Lung (tissue), 12 donors: Measurements from ENCODE around the gene ATP11A. TPM values are rescaled to one million over a fixed set of nuclear protein-coding genes. Genes with fewer than 3 reads are reported as not detected.

Source experiments
- ATAC-seq: fragments of 200-7000 bp; cut with Tn5 transposase; one replicate; pipeline ENCODE4 v1.9.1; 2020; ENCODE audit warnings: moderate number of reproducible peaks; ENCODE audit not compliant: insufficient read depth, low FRiP score
- DNase-seq, 3 donors: peaks; one replicate each; pipeline ENCODE4 v3.0.0-alpha.2; 2013 to 2017
- H3K27ac ChIP-seq, 2 donors: one replicate each; pipeline ENCODE4 v1.5.1; 2013; ENCODE audit warnings: mild to moderate bottlenecking in 2 of 2, moderate library complexity in 2 of 2, control low read depth in 1 of 2, inconsistent platforms in 1 of 2, low read depth in 1 of 2, low read length in 1 of 2
- H3K27me3 ChIP-seq, 3 donors: one replicate each; pipeline ENCODE4 v1.5.1; 2013; ENCODE audit warnings: low read length in 2 of 3; ENCODE audit not compliant: control insufficient read depth in 3 of 3, insufficient read depth in 3 of 3
- H3K36me3 ChIP-seq, 4 donors: one replicate each; pipeline ENCODE4 v1.5.1; 2013; ENCODE audit warnings: low read length in 4 of 4, mild to moderate bottlenecking in 1 of 4, moderate library complexity in 1 of 4; ENCODE audit not compliant: control insufficient read depth in 4 of 4, insufficient read depth in 4 of 4
- H3K4me1 ChIP-seq, 5 donors: one replicate each; pipeline ENCODE4 v1.5.1; 2013; ENCODE audit warnings: low read length in 5 of 5, mild to moderate bottlenecking in 2 of 5, moderate library complexity in 1 of 5; ENCODE audit not compliant: control insufficient read depth in 5 of 5, insufficient read depth in 5 of 5
- H3K4me3 ChIP-seq: one replicate; pipeline ENCODE4 v1.5.1; 2013; ENCODE audit warnings: mild to moderate bottlenecking, control low read depth, moderate library complexity
- H3K9ac ChIP-seq, 2 donors: one replicate each; pipeline ENCODE4 v1.5.1; 2013; ENCODE audit warnings: low read length in 2 of 2, control low read depth in 1 of 2; ENCODE audit not compliant: insufficient read depth in 1 of 2
- H3K9me3 ChIP-seq, 4 donors: one replicate each; pipeline ENCODE4 v1.5.1; 2013; ENCODE audit warnings: low read length in 3 of 4, mild to moderate bottlenecking in 1 of 4, moderate library complexity in 1 of 4; ENCODE audit not compliant: control insufficient read depth in 4 of 4, insufficient read depth in 3 of 4
- WGBS, 2 donors: extraction: QIAGEN DNeasy Blood & Tissue Kit; methylation state at CpG; one replicate each; pipeline ENCODE4 v1.1.7; 2013; 5-methylcytosine and 5-hydroxymethylcytosine counted together
- polyA plus RNA-seq, 2 donors: library from polyadenylated mRNA; stranded (reverse); fragments of 200-250 nt; gene quantifications; one replicate each; pipeline ENCODE4 v1.2.1, GENCODE V29; 2013
- total RNA-seq, 2 donors: library from RNA; depleted of rRNA in 1 of 2; stranded (reverse); fragments of >200 nt in 1 of 2; gene quantifications; one replicate each; pipeline ENCODE4 v1.2.1, GENCODE V29; 2014 to 2021
- TF ChIP-seq, protein P1 (sequence below): IDR thresholded peaks from 2 replicates; pipeline ENCODE4 v1.5.1; 2012; ENCODE audit warnings: mild to moderate bottlenecking; ENCODE audit errors: control extremely low read depth, extremely low read depth
- donor health status: control.
- donor health status: control.
- donor health status: Bipolar disorder and iron deficiency.
- donor health status: healthy.
- donor health status: DM: yes; HTN: yes; CAD: no.

The ATP11A gene
- total and polyA plus RNA-seq, 4 donors: 46.3 to 317 (median 162) TPM

DNA sequence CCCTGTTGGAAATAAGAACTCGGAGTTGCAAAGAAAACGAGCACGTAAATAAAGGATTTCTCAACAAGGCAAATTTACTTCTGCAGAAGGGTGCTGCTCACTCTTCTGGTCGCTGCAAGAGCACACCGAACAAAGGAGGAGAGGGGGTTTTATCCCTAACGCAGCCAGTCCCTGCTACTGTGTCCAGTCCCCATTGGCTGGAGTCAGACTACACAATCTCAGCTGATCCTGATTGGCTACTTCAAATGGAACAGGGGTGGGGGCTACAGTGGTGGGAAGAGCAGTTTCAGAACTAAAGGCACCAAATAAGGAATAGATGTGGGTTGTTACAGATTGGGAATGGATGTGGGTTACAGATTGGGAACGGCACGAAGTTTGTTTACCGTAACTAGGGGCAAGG is 215.2 kb downstream of the ATP11A start:
- ATAC-seq (no peak), DNase-seq (no peak)
- 92 to 98% methylated on average over 9 of the region's 9 CpGs for WGBS, 2 donors
- H3K36me3 ChIP-seq: no peaks in the 10 kb centered on the region
- no peaks in the 10 kb centered on the region for H3K27me3 ChIP-seq
- H3K9ac ChIP-seq: no peak overlapping the region
- peaks cover 0 to 6% (median 2%) of the 10 kb centered on the region in 5 donors for H3K4me1 ChIP-seq
- no peak overlapping the region for H3K4me3 ChIP-seq
- no peak overlapping the region for H3K27ac ChIP-seq
- H3K9me3 ChIP-seq: peaks cover 0 to 11% (median 0%) of the 10 kb centered on the region in 4 donors
- TF ChIP-seq, protein P1, sequence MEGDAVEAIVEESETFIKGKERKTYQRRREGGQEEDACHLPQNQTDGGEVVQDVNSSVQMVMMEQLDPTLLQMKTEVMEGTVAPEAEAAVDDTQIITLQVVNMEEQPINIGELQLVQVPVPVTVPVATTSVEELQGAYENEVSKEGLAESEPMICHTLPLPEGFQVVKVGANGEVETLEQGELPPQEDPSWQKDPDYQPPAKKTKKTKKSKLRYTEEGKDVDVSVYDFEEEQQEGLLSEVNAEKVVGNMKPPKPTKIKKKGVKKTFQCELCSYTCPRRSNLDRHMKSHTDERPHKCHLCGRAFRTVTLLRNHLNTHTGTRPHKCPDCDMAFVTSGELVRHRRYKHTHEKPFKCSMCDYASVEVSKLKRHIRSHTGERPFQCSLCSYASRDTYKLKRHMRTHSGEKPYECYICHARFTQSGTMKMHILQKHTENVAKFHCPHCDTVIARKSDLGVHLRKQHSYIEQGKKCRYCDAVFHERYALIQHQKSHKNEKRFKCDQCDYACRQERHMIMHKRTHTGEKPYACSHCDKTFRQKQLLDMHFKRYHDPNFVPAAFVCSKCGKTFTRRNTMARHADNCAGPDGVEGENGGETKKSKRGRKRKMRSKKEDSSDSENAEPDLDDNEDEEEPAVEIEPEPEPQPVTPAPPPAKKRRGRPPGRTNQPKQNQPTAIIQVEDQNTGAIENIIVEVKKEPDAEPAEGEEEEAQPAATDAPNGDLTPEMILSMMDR: no peak

DNA sequence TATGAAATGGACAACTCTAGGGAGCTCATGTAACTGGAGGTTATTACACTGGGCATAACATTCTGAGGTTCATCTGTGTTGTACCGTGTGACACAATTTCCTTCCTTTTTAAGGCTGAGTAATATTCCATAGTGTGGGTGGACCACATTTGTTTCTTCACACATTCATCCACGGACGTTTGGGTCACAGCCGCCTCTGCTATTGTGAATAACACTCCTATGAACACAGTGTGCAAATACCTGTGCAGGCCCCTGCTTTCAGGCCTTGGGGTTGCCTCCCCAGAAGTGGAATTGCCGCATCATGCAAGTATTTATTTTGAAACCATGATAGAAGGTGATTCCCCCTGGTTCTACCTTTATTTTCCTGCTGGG is 215.8 kb downstream of the ATP11A start:
- H3K9me3 ChIP-seq: peaks cover 0 to 11% (median 0%) of the 10 kb centered on the region in 4 donors
- H3K27ac ChIP-seq: no peak overlapping the region
- no peak for ATAC-seq
- no peak overlapping the region for H3K4me3 ChIP-seq
- TF ChIP-seq, protein P1: no peak
- H3K4me1 ChIP-seq: peaks cover 0 to 6% (median 2%) of the 10 kb centered on the region in 5 donors
- no peaks in the 10 kb centered on the region for H3K27me3 ChIP-seq
- no peaks in the 10 kb centered on the region for H3K36me3 ChIP-seq
- 76 to 80% methylated on average over 5 of the region's 5 CpGs for whole genome bisulfite sequencing, 2 donors
- no peak overlapping the region for H3K9ac ChIP-seq
- no peak for DNase-seq

DNA sequence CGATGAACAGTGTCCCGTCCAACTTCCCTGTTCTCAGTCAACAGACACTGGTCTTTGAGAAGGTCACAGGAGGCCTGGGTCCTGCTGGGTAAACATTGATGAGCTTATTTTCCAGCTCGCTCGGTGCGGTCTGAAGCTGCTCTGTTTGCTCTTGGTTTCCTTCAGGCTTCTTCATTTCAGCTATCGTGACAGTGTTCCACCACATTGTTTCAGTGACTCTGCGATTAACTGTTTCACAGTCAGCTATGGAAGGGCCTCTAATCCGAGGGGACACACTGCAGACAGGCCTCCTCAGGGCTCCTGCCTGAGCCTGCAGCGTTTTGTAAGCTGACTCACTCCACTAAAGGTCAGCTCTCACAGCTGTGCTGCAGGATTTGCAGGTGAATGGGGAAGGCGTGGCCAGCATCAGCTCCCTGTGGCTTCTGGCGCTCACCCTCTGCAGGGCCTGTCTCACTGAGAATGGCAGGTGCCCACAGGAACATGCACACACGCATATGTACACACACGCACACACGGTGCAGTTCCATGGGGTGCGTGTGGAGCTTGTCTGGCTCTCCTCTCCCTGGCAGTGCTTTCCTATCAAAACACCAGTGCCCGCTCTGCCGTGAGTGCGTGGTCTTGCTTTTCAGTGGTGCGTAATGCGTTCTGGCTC is 216.3 kb downstream of the ATP11A start:
- H3K4me3 ChIP-seq: no peak overlapping the region
- peaks cover 0 to 6% (median 2%) of the 10 kb centered on the region in 5 donors for H3K4me1 ChIP-seq
- peaks cover 0 to 11% (median 0%) of the 10 kb centered on the region in 4 donors for H3K9me3 ChIP-seq
- H3K27me3 ChIP-seq: no peaks in the 10 kb centered on the region
- WGBS, 2 donors: 90 to 91% methylated on average over 20 of the region's 20 CpGs
- DNase-seq: no peak
- no peaks in the 10 kb centered on the region for H3K36me3 ChIP-seq
- TF ChIP-seq, protein P1: no peak
- no peak overlapping the region for H3K9ac ChIP-seq
- no peak overlapping the region for H3K27ac ChIP-seq
- ATAC-seq: no peak

DNA sequence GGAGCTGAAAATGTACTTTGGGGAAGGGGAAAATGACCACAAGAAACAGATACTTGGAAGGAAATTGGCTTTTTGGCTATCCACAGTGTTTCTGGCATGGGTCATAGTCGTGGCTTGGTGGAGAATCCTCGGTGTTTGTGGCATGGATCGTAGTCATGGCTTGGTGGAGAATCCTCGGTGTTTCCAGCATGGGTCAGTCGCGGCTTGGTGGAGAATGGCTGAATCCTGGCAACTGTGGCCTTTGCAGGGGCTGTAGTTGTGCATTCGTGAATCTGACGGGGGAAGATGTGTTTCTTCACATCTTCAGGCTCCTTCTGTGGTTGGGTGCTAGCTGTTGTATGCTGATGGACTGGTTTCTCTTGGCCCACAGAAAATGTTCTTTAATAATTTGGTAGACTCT is 217.4 kb downstream of the ATP11A start:
- no peaks in the 10 kb centered on the region for H3K27me3 ChIP-seq
- H3K9me3 ChIP-seq: peaks cover 0 to 11% (median 0%) of the 10 kb centered on the region in 4 donors
- TF ChIP-seq, protein P1: no peak
- no peaks in the 10 kb centered on the region for H3K36me3 ChIP-seq
- no peak overlapping the region for H3K9ac ChIP-seq
- H3K27ac ChIP-seq: no peak overlapping the region
- H3K4me1 ChIP-seq: peaks cover 0 to 6% (median 2%) of the 10 kb centered on the region in 5 donors
- WGBS, 2 donors: 94 to 95% methylated on average over 8 of the region's 8 CpGs
- H3K4me3 ChIP-seq: no peak overlapping the region
- DNase-seq: no peak
- no peak for ATAC-seq
